Neutrophil (primary cell): ENCODE measurements around the gene APOA1.

Experiments
- H3K27ac ChIP-seq: fragments of 200-600 bp; sonication (generic); 2 replicates; pipeline ENCODE4 v1.5.1; 2016; ENCODE audit warnings: mild to moderate bottlenecking, moderate library complexity
- H3K27me3 ChIP-seq: fragments of 200-600 bp; sonication (generic); 2 replicates; pipeline ENCODE4 v1.6.0; 2016; ENCODE audit warnings: mild to moderate bottlenecking
- H3K36me3 ChIP-seq: fragments of 200-600 bp; sonication (generic); 2 replicates; pipeline ENCODE4 v1.5.1; 2017
- H3K4me1 ChIP-seq, 2 experiments: fragments of 200-600 bp in 1 of 2; sonication (generic) in 1 of 2; 1 replicate in 1 of 2; 2 replicates in 1 of 2; pipeline versions ENCODE4 v1.5.1 to v1.6.1; 2013 to 2016; ENCODE audit warnings: low read depth in 1 of 2, low read length in 1 of 2, mild to moderate bottlenecking in 1 of 2, moderate library complexity in 1 of 2; ENCODE audit not compliant: control insufficient read depth in 1 of 2, insufficient read depth in 1 of 2
- H3K4me3 ChIP-seq, 2 experiments: fragments of 200-600 bp in 1 of 2; sonication (generic) in 1 of 2; 1 replicate in 1 of 2; 2 replicates in 1 of 2; pipeline ENCODE4 v1.5.1; 2013 to 2016; ENCODE audit warnings: low read depth in 1 of 2, low read length in 1 of 2, mild to moderate bottlenecking in 1 of 2, moderate library complexity in 1 of 2
- H3K9me3 ChIP-seq: fragments of 200-600 bp; sonication (generic); 2 replicates; pipeline ENCODE4 v1.5.1; 2016
- TF ChIP-seq, protein P1 (sequence below): fragments of 200-600 bp; sonication (generic); IDR thresholded peaks from 2 replicates; pipeline ENCODE4 v1.5.1; 2016; ENCODE audit warnings: antibody characterized with exemption

Gene APOA1

DNA sequence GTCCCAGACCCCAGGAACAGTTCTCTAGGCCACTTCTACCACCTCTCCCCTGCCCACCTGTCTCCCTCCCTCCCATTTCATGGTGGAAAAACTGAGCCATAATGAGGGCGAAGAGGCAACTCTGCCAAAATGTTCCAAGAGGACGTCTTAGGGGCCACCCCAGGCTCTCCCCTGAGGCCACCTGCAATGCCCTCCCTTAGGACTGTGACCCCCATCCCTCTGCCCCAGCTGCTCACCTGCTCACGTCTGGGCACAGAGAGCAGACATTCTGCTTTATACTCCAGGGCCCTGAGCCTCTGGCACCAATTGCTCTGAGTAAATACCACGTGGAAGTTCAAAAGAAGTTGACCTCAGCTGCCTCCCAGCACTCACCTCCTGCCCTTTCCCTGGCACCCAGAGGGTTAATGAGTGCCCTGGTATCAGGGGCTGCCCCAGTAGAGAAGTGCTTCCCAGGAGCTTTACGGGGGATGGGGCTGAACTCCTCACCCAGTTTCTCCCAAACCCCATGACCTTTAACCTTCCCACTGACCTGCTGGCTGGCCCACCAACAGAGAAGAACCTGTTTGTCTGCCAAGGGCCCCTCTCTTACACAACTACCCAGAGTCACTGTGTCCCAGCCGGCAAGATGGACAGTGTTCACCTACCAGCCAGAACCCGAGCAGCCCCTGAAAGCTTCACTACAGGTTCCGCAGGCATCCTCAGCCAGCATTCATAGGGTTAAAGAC is 45.1 kb downstream of the APOA1 start:
- Histone ChIP-seq H3K4me3 (no peak overlapping the region), H3K9me3 (no peaks in the 10 kb centered on the region), H3K27me3 (no peaks in the 10 kb centered on the region), H3K4me1 (peaks cover 16 to 17% of the 10 kb centered on the region in 2 experiments), H3K27ac (no peak overlapping the region), H3K36me3 (no peaks in the 10 kb centered on the region)
- TF ChIP-seq, protein P1, sequence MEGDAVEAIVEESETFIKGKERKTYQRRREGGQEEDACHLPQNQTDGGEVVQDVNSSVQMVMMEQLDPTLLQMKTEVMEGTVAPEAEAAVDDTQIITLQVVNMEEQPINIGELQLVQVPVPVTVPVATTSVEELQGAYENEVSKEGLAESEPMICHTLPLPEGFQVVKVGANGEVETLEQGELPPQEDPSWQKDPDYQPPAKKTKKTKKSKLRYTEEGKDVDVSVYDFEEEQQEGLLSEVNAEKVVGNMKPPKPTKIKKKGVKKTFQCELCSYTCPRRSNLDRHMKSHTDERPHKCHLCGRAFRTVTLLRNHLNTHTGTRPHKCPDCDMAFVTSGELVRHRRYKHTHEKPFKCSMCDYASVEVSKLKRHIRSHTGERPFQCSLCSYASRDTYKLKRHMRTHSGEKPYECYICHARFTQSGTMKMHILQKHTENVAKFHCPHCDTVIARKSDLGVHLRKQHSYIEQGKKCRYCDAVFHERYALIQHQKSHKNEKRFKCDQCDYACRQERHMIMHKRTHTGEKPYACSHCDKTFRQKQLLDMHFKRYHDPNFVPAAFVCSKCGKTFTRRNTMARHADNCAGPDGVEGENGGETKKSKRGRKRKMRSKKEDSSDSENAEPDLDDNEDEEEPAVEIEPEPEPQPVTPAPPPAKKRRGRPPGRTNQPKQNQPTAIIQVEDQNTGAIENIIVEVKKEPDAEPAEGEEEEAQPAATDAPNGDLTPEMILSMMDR, result no peak

DNA sequence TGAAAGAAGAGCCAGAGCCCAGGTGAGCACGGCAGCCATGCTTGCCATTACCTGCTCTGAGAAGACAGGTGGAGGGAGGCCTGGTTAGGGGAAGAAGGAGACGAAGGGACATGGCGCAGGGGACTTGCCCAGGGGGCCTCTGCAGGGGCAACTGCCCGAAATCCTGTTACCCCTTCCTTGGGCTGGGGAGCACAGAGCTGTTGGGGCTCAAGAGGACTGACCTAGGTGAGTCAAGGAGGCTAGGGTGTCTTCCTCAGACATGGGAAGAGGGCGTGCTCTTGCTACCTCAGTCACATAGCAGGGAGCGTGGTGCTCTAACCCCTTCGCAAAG is 45.6 kb downstream of the APOA1 start, which contains the start of gene APOA5:
Gene APOA5, minus strand, starts transcription at position 67 of the 331 bp plus-strand sequence. Its CDS starts 19 bp downstream, at position 48.
- Histone ChIP-seq H3K27me3 (no peaks in the 10 kb centered on the region), H3K27ac (no peak within 1 kb of the TSS), H3K9me3 (no peaks in the 10 kb centered on the region), H3K4me1 (peaks cover 22% of the 10 kb centered on the region in 2 experiments), H3K4me3 (peak within 1 kb of the TSS in 1 of 2 experiments; percentile 14), H3K36me3 (no peaks in the 10 kb centered on the region)
- TF ChIP-seq, protein P1, result no peak

DNA sequence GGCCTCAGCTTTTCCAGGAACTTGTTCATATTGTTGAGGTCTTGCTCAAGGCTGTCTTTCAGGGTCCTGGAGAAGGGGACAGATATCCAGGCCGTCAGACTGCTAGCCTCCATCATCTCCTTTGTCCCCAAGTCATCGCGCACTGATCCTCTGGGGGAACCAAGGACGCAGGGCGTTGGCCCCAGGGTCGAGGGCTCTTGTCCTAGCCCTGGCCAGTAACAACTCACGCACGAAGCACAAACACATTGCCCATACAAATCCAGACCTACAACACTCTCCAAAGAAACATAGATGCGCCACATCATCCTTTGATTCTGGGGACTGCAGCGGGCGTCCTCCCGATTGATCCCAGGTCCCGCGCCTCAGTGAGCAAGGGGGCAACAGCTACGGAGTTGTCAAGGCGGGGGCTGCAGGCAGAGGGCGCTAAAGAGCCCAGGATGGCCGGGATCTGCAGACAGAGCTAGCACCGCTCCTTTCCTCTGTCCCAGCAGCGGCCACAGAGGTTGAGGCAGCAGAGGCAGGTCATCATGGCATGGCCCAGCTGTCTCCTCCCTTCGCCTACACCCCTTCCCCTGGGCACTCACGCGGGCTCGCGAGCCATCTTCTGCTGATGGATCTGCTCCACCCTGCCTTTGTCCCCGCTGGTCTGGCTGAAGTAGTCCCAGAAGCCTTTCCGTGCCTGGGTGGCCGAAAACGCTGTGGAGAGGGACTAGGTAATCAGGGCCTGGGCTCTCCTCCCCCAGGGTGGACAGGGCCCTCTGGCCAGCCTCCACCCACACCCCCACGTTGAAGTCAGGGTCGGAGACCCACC is 46.2 kb downstream of the APOA1 start:
- Histone ChIP-seq H3K27me3 (no peaks in the 10 kb centered on the region), H3K4me1 (peaks cover 23% of the 10 kb centered on the region in 2 experiments), H3K4me3 (peak overlapping the region in 1 of 2 experiments; percentile 14), H3K36me3 (no peaks in the 10 kb centered on the region), H3K9me3 (no peaks in the 10 kb centered on the region), H3K27ac (no peak overlapping the region)
- TF ChIP-seq, protein P1, result peak; percentile 87

DNA sequence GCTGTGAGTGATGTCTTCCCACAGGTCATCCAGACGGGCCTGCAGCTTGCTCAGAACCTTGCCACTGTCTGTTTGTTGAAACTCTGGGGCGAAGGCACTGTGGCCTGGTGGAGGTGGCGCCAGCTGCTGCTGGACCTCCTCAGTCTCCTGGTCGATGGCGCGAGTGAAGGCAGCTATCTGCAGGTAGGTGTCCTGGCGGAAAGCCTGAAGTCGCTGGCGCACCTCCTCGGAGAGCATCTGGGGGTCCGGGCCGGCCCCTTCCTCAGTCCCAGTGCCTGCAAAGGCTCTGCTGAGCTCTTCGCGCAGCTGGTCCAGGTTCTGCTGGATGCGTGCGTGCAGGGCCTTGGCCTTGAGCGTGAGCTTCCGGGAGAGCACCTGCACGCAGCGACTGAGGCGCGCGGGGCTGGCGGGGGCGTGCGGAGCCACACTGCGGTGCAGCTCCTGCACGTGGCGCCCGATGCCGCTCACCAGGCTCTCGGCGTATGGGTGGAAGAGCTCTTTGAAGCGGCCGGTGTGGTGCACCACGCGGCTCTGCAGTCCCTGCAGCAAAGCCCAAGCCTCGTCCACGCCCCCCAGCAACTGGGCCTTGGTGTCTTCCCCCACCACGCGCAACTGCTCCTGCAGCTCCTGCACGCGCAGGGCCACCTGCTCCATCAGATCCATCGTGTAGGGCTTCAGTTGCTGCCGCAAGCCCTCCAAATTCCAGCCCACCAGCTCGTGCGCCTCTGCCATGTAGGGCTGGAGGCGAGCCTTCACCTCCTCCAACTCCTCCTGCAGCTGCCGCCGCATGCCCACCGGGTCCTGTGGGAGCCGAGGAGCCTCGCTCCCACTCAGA is 47.0 kb downstream of the APOA1 start:
- Histone ChIP-seq H3K27me3 (no peaks in the 10 kb centered on the region), H3K4me3 (no peak overlapping the region)
- TF ChIP-seq, protein P1, result no peak

DNA sequence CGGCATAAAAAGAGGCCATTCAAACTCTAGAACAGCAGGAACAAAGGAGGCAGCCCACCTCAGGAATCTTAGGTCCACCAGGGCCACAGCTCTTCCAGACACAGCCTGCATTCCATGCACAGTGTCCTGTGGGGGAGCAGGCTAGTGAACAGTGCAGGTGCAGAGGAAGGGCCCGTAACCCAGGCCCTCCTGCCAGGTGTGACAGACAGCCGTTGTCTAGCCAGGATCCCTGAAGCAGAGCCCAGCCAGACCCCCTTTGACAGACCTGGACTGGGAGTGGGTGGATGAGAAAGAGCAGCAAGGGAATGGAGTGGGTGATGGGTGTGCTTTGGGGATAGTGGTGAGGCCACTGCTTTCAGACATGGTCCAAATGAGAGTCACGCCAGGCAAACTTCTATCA is 48.4 kb downstream of the APOA1 start:
- Histone ChIP-seq H3K27me3 (no peaks in the 10 kb centered on the region), H3K4me1 (peaks cover 23% of the 10 kb centered on the region in 2 experiments), H3K9me3 (no peaks in the 10 kb centered on the region), H3K27ac (no peak overlapping the region), H3K4me3 (no peak overlapping the region), H3K36me3 (peaks cover 20% of the 10 kb centered on the region)
- TF ChIP-seq, protein P1, result no peak

More for the DNA sequence above, 47.0 kb downstream of the APOA1 start:
- Histone ChIP-seq H3K4me1 (peaks cover 23% of the 10 kb centered on the region in 2 experiments), H3K27ac (no peak overlapping the region), H3K36me3 (peaks cover 6% of the 10 kb centered on the region), H3K9me3 (no peaks in the 10 kb centered on the region)
